BLaER1 treated with 17β-estradiol and CSF1 and Interleukin-3, amounts not matched to agents 10 nM and 100 nM (cell line): ENCODE measurements around the gene CAPSL.
A peak's percentile ranks its signal among the peaks of the same experiment; 100 is the strongest.

Source experiments
- H3K27ac ChIP-seq, 11 experiments: shearing (Covaris generic); formaldehyde crosslinking; 2 replicates each; pipeline ENCODE4 v1.8.1; 2022
- H3K27me3 ChIP-seq, 11 experiments: shearing (Covaris generic); formaldehyde crosslinking; 2 replicates each; pipeline ENCODE4 v1.8.1; 2022
- H3K36me3 ChIP-seq, 11 experiments: shearing (Covaris generic); formaldehyde crosslinking; 2 replicates each; pipeline ENCODE4 v1.8.1; 2022
- H3K4me1 ChIP-seq, 10 experiments: shearing (Covaris generic); formaldehyde crosslinking; 2 replicates each; pipeline ENCODE4 v1.8.1; 2022
- H3K4me2 ChIP-seq, 11 experiments: shearing (Covaris generic); formaldehyde crosslinking; 2 replicates each; pipeline ENCODE4 v1.8.1; 2022
- H3K4me3 ChIP-seq, 10 experiments: shearing (Covaris generic); formaldehyde crosslinking; 2 replicates each; pipeline ENCODE4 v1.8.1; 2022
- H3K9ac ChIP-seq, 11 experiments: shearing (Covaris generic); formaldehyde crosslinking; 2 replicates each; pipeline ENCODE4 v1.8.1; 2022
- H3K9me3 ChIP-seq, 11 experiments: shearing (Covaris generic); formaldehyde crosslinking; replicated peaks in 1 of 11; 2 replicates each; pipeline ENCODE4 v1.8.1; 2022
- H4K20me1 ChIP-seq, 11 experiments: shearing (Covaris generic); formaldehyde crosslinking; 2 replicates each; pipeline ENCODE4 v1.8.1; 2022
- Cebpa-rat ChIP-seq, 11 experiments: shearing (Covaris generic); IDR thresholded peaks; 2 replicates each; pipeline ENCODE4 v1.8.1; 2022

CAPSL gene

GRCh38 chr5:35878079-35878478 is 60.3 kb downstream of the CAPSL start:
- Histone ChIP-seq H3K4me2 (peak overlapping the region; percentile 58 to 97 (median 89); a peak in 20 of 22 replicates), H3K27ac (peak overlapping the region in 9 of 11 experiments; percentile 46 to 99 (median 95); a peak in 14 of 22 replicates), H3K9ac (peak overlapping the region in 3 of 11 experiments; percentile 14 to 59 (median 30); a peak in 3 of 22 replicates), H4K20me1 (peaks cover 0 to 19% (median 0%) of the 10 kb centered on the region in 11 experiments; a peak in 3 of 22 replicates), H3K27me3 (no peaks in the 10 kb centered on the region), H3K4me3 (no peak overlapping the region), H3K36me3 (peaks cover 11 to 85% (median 67%) of the 10 kb centered on the region in 11 experiments; a peak in 20 of 22 replicates), H3K4me1 (peaks cover 77 to 100% (median 100%) of the 10 kb centered on the region in 10 experiments), H3K9me3 (no peaks in the 10 kb centered on the region)
- no peak for TF ChIP-seq Cebpa-rat (IDR thresholded peaks at IDR 0.05)

GRCh38 chr5:35877655-35878054 is 60.8 kb downstream of the CAPSL start:
- peaks cover 72 to 99% (median 98%) of the 10 kb centered on the region in 10 experiments for H3K4me1 ChIP-seq
- H3K9ac ChIP-seq = peak overlapping the region in 4 of 11 experiments; percentile 44 to 59 (median 50); a peak in 5 of 22 replicates
- H3K4me3 ChIP-seq = no peak overlapping the region
- peak overlapping the region in 9 of 11 experiments; percentile 46 to 99 (median 95); a peak in 17 of 22 replicates for H3K27ac ChIP-seq
- H4K20me1 ChIP-seq = peaks cover 0 to 19% (median 0%) of the 10 kb centered on the region in 11 experiments; a peak in 3 of 22 replicates
- no peaks in the 10 kb centered on the region for H3K9me3 ChIP-seq
- TF ChIP-seq Cebpa-rat (IDR thresholded peaks at IDR 0.05) = no peak
- no peaks in the 10 kb centered on the region for H3K27me3 ChIP-seq
- H3K36me3 ChIP-seq = peaks cover 13 to 90% (median 70%) of the 10 kb centered on the region in 11 experiments; a peak in 20 of 22 replicates
- H3K4me2 ChIP-seq = peak overlapping the region; percentile 8 to 97 (median 89); a peak in 19 of 22 replicates

GRCh38 chr5:35876922-35877321 is 61.5 kb downstream of the CAPSL start:
- H3K4me3 ChIP-seq = no peak overlapping the region
- H4K20me1 ChIP-seq = peaks cover 0 to 19% (median 0%) of the 10 kb centered on the region in 11 experiments; a peak in 4 of 22 replicates
- peak overlapping the region in 9 of 11 experiments; percentile 46 to 99 (median 95); a peak in 18 of 22 replicates for H3K27ac ChIP-seq
- H3K4me1 ChIP-seq = peaks cover 65 to 98% (median 96%) of the 10 kb centered on the region in 10 experiments
- H3K4me2 ChIP-seq = peak overlapping the region; percentile 59 to 97 (median 89)
- H3K9ac ChIP-seq = peak overlapping the region in 6 of 11 experiments; percentile 24 to 59 (median 44); a peak in 10 of 22 replicates
- H3K27me3 ChIP-seq = no peaks in the 10 kb centered on the region
- H3K9me3 ChIP-seq = no peaks in the 10 kb centered on the region
- TF ChIP-seq Cebpa-rat (IDR thresholded peaks at IDR 0.05) = no peak
- H3K36me3 ChIP-seq = peaks cover 13 to 97% (median 77%) of the 10 kb centered on the region in 11 experiments; a peak in 20 of 22 replicates

- H3K9me3 ChIP-seq = no peaks in the 10 kb centered on the region
- peak overlapping the region; percentile 59 to 97 (median 89) for H3K4me2 ChIP-seq
- peaks cover 0 to 19% (median 0%) of the 10 kb centered on the region in 11 experiments; a peak in 4 of 22 replicates for H4K20me1 ChIP-seq
- no peak for TF ChIP-seq Cebpa-rat (IDR thresholded peaks at IDR 0.05)
- peak overlapping the region in 6 of 11 experiments; percentile 24 to 59 (median 49); a peak in 12 of 22 replicates for H3K9ac ChIP-seq
- peak overlapping the region in 2 of 10 experiments; percentile 6 to 13; a peak in 1 of 20 replicates for H3K4me3 ChIP-seq
- H3K36me3 ChIP-seq = peaks cover 13 to 98% (median 82%) of the 10 kb centered on the region in 11 experiments; a peak in 20 of 22 replicates
- H3K27ac ChIP-seq = peak overlapping the region in 9 of 11 experiments; percentile 46 to 99 (median 95); a peak in 18 of 22 replicates
- H3K27me3 ChIP-seq = no peaks in the 10 kb centered on the region
- peaks cover 60 to 98% (median 96%) of the 10 kb centered on the region in 10 experiments for H3K4me1 ChIP-seq
Measured at GRCh38 chr5:35876454-35876853, 62.0 kb downstream of the CAPSL start.

- H3K9ac ChIP-seq = no peak overlapping the region
- H3K4me3 ChIP-seq = no peak overlapping the region
- no peak for TF ChIP-seq Cebpa-rat (IDR thresholded peaks at IDR 0.05)
- H3K27me3 ChIP-seq = no peaks in the 10 kb centered on the region
- peak overlapping the region in 8 of 11 experiments; percentile 60 to 74 (median 68); a peak in 15 of 22 replicates for H3K27ac ChIP-seq
- peaks cover 0 to 44% (median 8%) of the 10 kb centered on the region in 11 experiments; a peak in 11 of 22 replicates for H4K20me1 ChIP-seq
- H3K4me2 ChIP-seq = peak overlapping the region in 10 of 11 experiments; percentile 56 to 81 (median 73); a peak in 19 of 22 replicates
- H3K36me3 ChIP-seq = peaks cover 13 to 100% (median 95%) of the 10 kb centered on the region in 11 experiments; a peak in 20 of 22 replicates
- H3K4me1 ChIP-seq = peaks cover 32 to 98% (median 91%) of the 10 kb centered on the region in 10 experiments
- H3K9me3 ChIP-seq = no peaks in the 10 kb centered on the region
Measured at GRCh38 chr5:35870605-35871004, 67.8 kb downstream of the CAPSL start.

- Histone ChIP-seq H3K9me3 (peaks cover 0 to 2% (median 0%) of the 10 kb centered on the region in 11 experiments; a peak in 4 of 22 replicates), H3K4me3 (peak overlapping the region in 1 of 10 experiments; percentile 5; a peak in 1 of 20 replicates), H3K27me3 (no peaks in the 10 kb centered on the region), H3K27ac (peak overlapping the region in 10 of 11 experiments; percentile 13 to 74 (median 65); a peak in 20 of 22 replicates), H4K20me1 (peaks cover 0 to 44% (median 8%) of the 10 kb centered on the region in 11 experiments; a peak in 11 of 22 replicates), H3K4me1 (peaks cover 30 to 93% (median 84%) of the 10 kb centered on the region in 10 experiments), H3K36me3 (peaks cover 13 to 100% (median 95%) of the 10 kb centered on the region in 11 experiments; a peak in 20 of 22 replicates), H3K4me2 (peak overlapping the region; percentile 56 to 81 (median 73)), H3K9ac (peak overlapping the region in 9 of 11 experiments; percentile 11 to 56 (median 51); a peak in 13 of 22 replicates)
- TF ChIP-seq Cebpa-rat (IDR thresholded peaks at IDR 0.05) = no peak
Measured at GRCh38 chr5:35869685-35870277, 68.6 kb downstream of the CAPSL start.

GRCh38 chr5:35867998-35868397 is 70.4 kb downstream of the CAPSL start:
- Histone ChIP-seq H3K36me3 (peaks cover 6 to 100% (median 95%) of the 10 kb centered on the region in 11 experiments; a peak in 20 of 22 replicates), H3K4me3 (peak overlapping the region in 2 of 10 experiments; percentile 21 to 29; a peak in 2 of 20 replicates), H3K27me3 (no peaks in the 10 kb centered on the region), H3K27ac (peak overlapping the region in 8 of 11 experiments; percentile 6 to 74 (median 62); a peak in 11 of 22 replicates), H3K4me1 (peaks cover 38 to 90% (median 75%) of the 10 kb centered on the region in 10 experiments), H4K20me1 (peaks cover 0 to 39% (median 8%) of the 10 kb centered on the region in 11 experiments; a peak in 11 of 22 replicates), H3K9ac (peak overlapping the region in 3 of 11 experiments; percentile 52 to 65 (median 53); a peak in 4 of 22 replicates), H3K9me3 (peaks cover 0 to 10% (median 0%) of the 10 kb centered on the region in 11 experiments; a peak in 11 of 22 replicates), H3K4me2 (peak overlapping the region in 10 of 11 experiments; percentile 56 to 81 (median 73); a peak in 17 of 22 replicates)
- TF ChIP-seq Cebpa-rat (IDR thresholded peaks at IDR 0.05) = no peak

- H3K36me3 ChIP-seq = peaks cover 5 to 97% (median 93%) of the 10 kb centered on the region in 11 experiments; a peak in 20 of 22 replicates
- TF ChIP-seq Cebpa-rat (IDR thresholded peaks at IDR 0.05) = no peak
- peak overlapping the region in 9 of 11 experiments; percentile 36 to 98 (median 86); a peak in 17 of 22 replicates for H3K27ac ChIP-seq
- peaks cover 0 to 17% (median 0%) of the 10 kb centered on the region in 11 experiments; a peak in 7 of 22 replicates for H4K20me1 ChIP-seq
- H3K4me2 ChIP-seq = peak overlapping the region; percentile 81 to 97 (median 93)
- H3K4me1 ChIP-seq = peaks cover 44 to 72% (median 60%) of the 10 kb centered on the region in 10 experiments
- H3K4me3 ChIP-seq = peak overlapping the region in 5 of 10 experiments; percentile 67 to 80 (median 73); a peak in 10 of 20 replicates
- H3K9ac ChIP-seq = peak overlapping the region in 8 of 11 experiments; percentile 2 to 95 (median 86); a peak in 13 of 22 replicates
- no peaks in the 10 kb centered on the region for H3K27me3 ChIP-seq
- peaks cover 0 to 10% (median 0%) of the 10 kb centered on the region in 11 experiments; a peak in 11 of 22 replicates for H3K9me3 ChIP-seq
Measured at GRCh38 chr5:35863159-35863558, 75.3 kb downstream of the CAPSL start.
